ENCODE measurements around the gene GATB. TPM values are rescaled to one million over a fixed set of nuclear protein-coding genes. Genes with fewer than 3 reads are reported as not detected.
A peak's percentile ranks its signal among the peaks of the same experiment; 100 is the strongest.

Gene GATB
- total and polyA plus RNA-seq, 10 of the 15 experiments (the other 5 are each of a cell fraction or from before 2014, with no cell fraction given), result 20.5 to 37.3 (median 30.5) TPM

DNA sequence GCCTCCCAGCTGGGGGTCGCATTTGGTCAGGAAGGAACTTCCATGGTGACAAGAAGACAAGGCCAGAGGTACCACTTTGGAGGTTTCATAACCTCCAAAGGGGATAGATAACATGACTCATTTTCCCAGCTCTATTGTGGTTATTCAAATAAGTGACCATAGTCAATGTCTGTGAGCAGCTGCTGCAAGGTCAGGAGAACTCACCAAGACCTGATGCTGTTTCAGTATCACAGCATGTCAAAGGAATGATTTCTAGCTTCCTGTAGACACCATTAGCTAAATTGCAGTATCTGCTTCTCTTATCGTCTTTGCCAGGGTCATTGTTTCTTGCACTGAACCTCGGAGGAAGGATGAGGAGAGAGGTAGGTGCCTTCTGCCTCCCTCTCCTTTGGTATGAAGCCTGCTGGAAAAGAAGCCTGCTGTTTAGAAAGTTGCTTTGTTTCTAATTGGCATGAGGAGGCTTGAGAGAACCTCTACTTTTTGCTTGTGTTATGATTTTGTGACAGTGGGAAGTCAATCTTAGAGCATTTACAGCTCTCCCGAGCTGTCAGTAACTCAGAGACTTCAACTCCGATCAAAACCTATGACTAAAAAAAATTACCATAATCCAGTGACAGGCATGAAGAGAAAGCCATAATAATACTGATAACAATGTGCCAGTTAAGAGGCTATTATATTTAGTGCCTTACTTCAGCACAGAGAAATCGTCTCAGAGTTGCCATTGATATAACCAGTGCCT, 38.0 kb upstream of the GATB start:
- WGBS (ENCODE audit: insufficient coverage, insufficient replicate concordance, low lambda C conversion rate, missing lambda C conversion rate), result 57% methylated on average over 6 of the region's 6 CpGs
- intact Hi-C loops (cut with micrococcal nuclease; ENCODE audit: unreplicated experiment) (loop anchor here (2.0 kb wide), 2 partner anchors 56 to 88 kb away; no protein-coding TSS in a partner anchor), in situ Hi-C loops (cut with MboI) (no loop called here)
- peak; percentile 84 for FAIRE-seq
- Histone ChIP-seq H3K4me3 (no peak overlapping the region), H3K36me3 (ENCODE audit: control insufficient read depth in 2 of 2, insufficient read depth in 2 of 2, low read length in 1 of 2) (no peaks in the 10 kb centered on the region), H3K27ac (ENCODE audit: control insufficient read depth, insufficient read depth) (no peak overlapping the region; the same call in 1 of the 2 replicates), H3K9me3 (replicated peaks; ENCODE audit: control insufficient read depth, insufficient read depth, low read length) (no peaks in the 10 kb centered on the region), H3K4me1 (ENCODE audit: control insufficient read depth, insufficient read depth, low read length) (peaks cover 7% of the 10 kb centered on the region; the same call in 1 of the 2 replicates), H3K79me2 (ENCODE audit: control insufficient read depth, insufficient read depth, low read length) (no peaks in the 10 kb centered on the region), H3K9ac (ENCODE audit: control insufficient read depth, insufficient read depth, low read length) (no peak overlapping the region), H3K4me2 (ENCODE audit: control insufficient read depth, insufficient read depth) (peak overlapping the region; percentile 51), H4K20me1 (ENCODE audit: control insufficient read depth, insufficient read depth) (no peaks in the 10 kb centered on the region), H2AFZ (ENCODE audit: control insufficient read depth, low read depth, low read length) (no peak overlapping the region; the same call in 1 of the 2 replicates), H3K27me3 (replicated peaks in 1 of 2; ENCODE audit: control insufficient read depth in 2 of 2, insufficient read depth in 2 of 2, low read length in 1 of 2) (no peaks in the 10 kb centered on the region)
- ChIA-PET SMC1A (ENCODE audit: uncharacterized antibody, unreplicated experiment) (interaction anchor here (1.0 to 2.2 kb wide), 9 partner anchors 9 to 591 kb away, joined by 3 to 9 read pairs (median 4); no protein-coding TSS in a partner anchor), CTCF (interaction anchor here (0.7 to 2.1 kb wide), 10 partner anchors 9 to 841 kb away, joined by 3 to 6 read pairs (median 4); no protein-coding TSS in a partner anchor), POLR2A (interaction anchor here (1.0 to 1.2 kb wide), 2 partner anchors 9 to 18 kb away, joined by 3 read pairs; no protein-coding TSS in a partner anchor), RAD21 (ENCODE audit: unreplicated experiment) (interaction anchor here (0.7 to 1.0 kb wide), 3 partner anchors 27 to 89 kb away, joined by 3 read pairs; no protein-coding TSS in a partner anchor)
- ATAC-seq, result peak; percentile 84
- no TSS peak for BruUV-seq (replicated peaks)
- DNase-seq (ENCODE audit: low read depth, low spot score), result peak; percentile 57
- TF ChIP-seq RB1 (IDR thresholded peaks at IDR 0.05; ENCODE audit: borderline replicate concordance) (no peak), CREB1 (IDR thresholded peaks at IDR 0.05; ENCODE audit: low read depth) (no peak), IKZF2 (IDR thresholded peaks at IDR 0.05) (peak; percentile 62 to 69), POLR2A (IDR thresholded peaks at IDR 0.05; ENCODE audit: low read depth, low read length) (no peak), SUZ12 (IDR thresholded peaks at IDR 0.05; ENCODE audit: unreplicated experiment) (no peak), MTA2 (IDR thresholded peaks at IDR 0.05; ENCODE audit: low read depth) (peak; percentile 45; the same call in 1 of the 2 replicates), FOXM1 (IDR thresholded peaks at IDR 0.05; ENCODE audit: low read depth, low read length) (peak; percentile 60; the same call in 1 of the 2 replicates), ATF7 (IDR thresholded peaks at IDR 0.05; ENCODE audit: low read depth) (0 out of 2 replicates have a peak, but pooled peaks have one; percentile 28), GATAD2B (conservative IDR thresholded peaks at IDR 0.05; ENCODE audit: low read depth) (no peak), NR2F1 (conservative IDR thresholded peaks at IDR 0.05) (0 out of 2 replicates have a peak, but pooled peaks have one; percentile 51), CHD4 (IDR thresholded peaks at IDR 0.05) (no peak), ZBED1 (IDR thresholded peaks at IDR 0.05; ENCODE audit: borderline replicate concordance) (no peak)
- TF ChIP-seq, protein P1, sequence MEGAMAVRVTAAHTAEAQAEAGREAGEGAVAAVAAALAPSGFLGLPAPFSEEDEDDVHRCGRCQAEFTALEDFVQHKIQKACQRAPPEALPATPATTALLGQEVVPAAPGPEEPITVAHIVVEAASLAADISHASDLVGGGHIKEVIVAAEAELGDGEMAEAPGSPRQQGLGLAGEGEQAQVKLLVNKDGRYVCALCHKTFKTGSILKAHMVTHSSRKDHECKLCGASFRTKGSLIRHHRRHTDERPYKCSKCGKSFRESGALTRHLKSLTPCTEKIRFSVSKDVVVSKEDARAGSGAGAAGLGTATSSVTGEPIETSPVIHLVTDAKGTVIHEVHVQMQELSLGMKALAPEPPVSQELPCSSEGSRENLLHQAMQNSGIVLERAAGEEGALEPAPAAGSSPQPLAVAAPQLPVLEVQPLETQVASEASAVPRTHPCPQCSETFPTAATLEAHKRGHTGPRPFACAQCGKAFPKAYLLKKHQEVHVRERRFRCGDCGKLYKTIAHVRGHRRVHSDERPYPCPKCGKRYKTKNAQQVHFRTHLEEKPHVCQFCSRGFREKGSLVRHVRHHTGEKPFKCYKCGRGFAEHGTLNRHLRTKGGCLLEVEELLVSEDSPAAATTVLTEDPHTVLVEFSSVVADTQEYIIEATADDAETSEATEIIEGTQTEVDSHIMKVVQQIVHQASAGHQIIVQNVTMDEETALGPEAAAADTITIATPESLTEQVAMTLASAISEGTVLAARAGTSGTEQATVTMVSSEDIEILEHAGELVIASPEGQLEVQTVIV (IDR thresholded peaks at IDR 0.05; ENCODE audit: borderline replicate concordance, partially characterized antibody), result no peak
- TF ChIP-seq, protein P2, sequence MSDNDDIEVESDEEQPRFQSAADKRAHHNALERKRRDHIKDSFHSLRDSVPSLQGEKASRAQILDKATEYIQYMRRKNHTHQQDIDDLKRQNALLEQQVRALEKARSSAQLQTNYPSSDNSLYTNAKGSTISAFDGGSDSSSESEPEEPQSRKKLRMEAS (IDR thresholded peaks at IDR 0.05; ENCODE audit: low read depth, low read length), result no peak
- TF ChIP-seq, protein P3, sequence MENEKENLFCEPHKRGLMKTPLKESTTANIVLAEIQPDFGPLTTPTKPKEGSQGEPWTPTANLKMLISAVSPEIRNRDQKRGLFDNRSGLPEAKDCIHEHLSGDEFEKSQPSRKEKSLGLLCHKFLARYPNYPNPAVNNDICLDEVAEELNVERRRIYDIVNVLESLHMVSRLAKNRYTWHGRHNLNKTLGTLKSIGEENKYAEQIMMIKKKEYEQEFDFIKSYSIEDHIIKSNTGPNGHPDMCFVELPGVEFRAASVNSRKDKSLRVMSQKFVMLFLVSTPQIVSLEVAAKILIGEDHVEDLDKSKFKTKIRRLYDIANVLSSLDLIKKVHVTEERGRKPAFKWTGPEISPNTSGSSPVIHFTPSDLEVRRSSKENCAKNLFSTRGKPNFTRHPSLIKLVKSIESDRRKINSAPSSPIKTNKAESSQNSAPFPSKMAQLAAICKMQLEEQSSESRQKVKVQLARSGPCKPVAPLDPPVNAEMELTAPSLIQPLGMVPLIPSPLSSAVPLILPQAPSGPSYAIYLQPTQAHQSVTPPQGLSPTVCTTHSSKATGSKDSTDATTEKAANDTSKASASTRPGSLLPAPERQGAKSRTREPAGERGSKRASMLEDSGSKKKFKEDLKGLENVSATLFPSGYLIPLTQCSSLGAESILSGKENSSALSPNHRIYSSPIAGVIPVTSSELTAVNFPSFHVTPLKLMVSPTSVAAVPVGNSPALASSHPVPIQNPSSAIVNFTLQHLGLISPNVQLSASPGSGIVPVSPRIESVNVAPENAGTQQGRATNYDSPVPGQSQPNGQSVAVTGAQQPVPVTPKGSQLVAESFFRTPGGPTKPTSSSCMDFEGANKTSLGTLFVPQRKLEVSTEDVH (IDR thresholded peaks at IDR 0.05; ENCODE audit: low read depth, partially characterized antibody), result no peak
- TF ChIP-seq, protein P4, sequence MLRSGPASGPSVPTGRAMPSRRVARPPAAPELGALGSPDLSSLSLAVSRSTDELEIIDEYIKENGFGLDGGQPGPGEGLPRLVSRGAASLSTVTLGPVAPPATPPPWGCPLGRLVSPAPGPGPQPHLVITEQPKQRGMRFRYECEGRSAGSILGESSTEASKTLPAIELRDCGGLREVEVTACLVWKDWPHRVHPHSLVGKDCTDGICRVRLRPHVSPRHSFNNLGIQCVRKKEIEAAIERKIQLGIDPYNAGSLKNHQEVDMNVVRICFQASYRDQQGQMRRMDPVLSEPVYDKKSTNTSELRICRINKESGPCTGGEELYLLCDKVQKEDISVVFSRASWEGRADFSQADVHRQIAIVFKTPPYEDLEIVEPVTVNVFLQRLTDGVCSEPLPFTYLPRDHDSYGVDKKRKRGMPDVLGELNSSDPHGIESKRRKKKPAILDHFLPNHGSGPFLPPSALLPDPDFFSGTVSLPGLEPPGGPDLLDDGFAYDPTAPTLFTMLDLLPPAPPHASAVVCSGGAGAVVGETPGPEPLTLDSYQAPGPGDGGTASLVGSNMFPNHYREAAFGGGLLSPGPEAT (IDR thresholded peaks at IDR 0.05; ENCODE audit: low read depth), result peak; percentile 30; the same call in 1 of the 2 replicates

Measured in GM12878 (cell line).